HL-60/S4 treated with phorbol 12-myristate 13-acetate at 8.2 ng/mL for 4 days and 3 days (cell line): Measurements from ENCODE around the gene EVA1A.

Experiments
- in situ Hi-C: fragments of 300-500 bp; cut with MboI; formaldehyde crosslinking; loops from 2 replicates; pipeline ENCODE4 v1.15.0; 2022; ENCODE audit warnings: low sequenced_read_pairs

The EVA1A gene

GRCh38 chr2:75519843-75520242, 40.9 kb downstream of the EVA1A start:
- in situ Hi-C loops: no loop called here

- in situ Hi-C loops: no loop called here
Measured at GRCh38 chr2:75518638-75519465, 41.9 kb downstream of the EVA1A start.

GRCh38 chr2:75517547-75518230, 43.0 kb downstream of the EVA1A start:
- in situ Hi-C loops: no loop called here

DNA sequence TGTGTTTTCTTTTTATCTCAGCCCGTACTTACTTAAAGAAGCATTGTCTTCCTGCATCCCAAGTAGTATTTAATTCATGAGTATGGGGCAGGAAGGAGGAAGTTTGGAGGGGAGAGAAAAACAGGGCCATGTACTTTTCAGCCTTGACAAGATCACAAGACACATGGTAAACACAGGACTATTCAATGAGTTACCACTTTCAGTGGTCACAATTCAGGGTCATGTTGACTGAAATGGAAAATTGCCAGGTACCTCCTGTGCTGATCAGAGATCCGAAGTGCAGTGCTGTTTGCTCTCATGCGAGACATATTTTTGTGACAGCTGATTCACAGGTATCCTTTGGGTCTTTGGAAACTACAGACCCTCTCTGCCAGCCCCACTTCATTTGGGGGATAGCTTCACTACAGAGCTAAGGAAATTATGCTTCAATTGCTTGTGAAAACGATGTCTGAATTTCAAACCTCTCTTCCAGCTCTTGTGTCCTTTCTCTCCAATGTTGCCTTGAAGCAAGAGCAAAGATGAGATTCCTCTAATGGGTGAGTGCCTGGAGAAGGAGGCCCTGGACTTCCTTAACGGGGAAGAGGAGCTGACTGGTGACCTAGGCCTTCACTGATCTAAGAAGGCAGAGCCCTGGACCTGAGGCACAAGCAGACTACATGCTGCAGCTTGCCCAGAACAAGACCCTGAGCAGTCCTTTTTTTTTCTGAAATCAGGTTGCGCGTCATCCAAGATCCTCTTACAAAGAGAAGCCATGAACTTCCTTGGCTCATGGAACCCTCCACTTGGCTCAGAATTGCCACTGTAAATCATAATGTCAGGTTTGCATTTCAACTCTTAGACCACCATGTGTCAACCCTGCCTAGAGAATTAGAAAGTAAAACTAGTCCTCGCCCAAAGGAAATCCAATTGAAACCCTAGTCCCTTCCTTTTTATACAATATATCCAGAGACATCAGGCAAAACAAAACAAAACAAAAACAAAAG, 44.1 kb downstream of the EVA1A start:
- in situ Hi-C loops: no loop called here

GRCh38 chr2:75515584-75516368, 45.0 kb downstream of the EVA1A start:
- in situ Hi-C loops: no loop called here

- in situ Hi-C loops: no loop called here
Measured at GRCh38 chr2:75513616-75514170, 47.0 kb downstream of the EVA1A start.

- in situ Hi-C loops: no loop called here
Measured at GRCh38 chr2:75512455-75513212, 48.1 kb downstream of the EVA1A start.

DNA sequence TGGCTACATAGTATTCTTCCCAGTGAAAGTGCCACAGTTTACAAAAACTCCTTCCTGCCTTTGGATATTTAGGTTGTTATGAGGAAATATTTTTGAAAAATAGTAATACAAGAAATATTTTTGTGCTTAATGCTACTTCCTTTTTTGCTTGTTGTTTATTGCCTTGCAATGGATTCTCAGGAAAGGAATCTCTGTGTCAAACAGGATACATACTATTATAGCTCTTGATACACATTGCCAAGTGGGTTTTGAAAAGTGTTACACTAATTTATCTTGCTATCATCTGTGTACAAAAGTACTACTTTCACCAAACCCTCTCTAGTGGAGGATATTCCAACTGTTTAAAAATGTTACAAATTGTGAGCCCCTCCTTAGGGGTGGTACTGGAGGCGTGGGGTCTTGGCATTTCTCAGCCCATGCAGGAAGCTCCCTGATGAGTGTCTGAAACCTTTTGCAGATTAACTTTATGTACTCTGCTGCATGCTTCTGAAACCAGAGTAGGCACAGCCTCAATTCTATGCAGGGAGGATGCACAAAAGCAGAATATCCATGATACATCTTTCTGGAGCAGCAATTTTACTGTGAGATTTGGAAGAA, 54.5 kb downstream of the EVA1A start:
- in situ Hi-C loops: no loop called here

DNA sequence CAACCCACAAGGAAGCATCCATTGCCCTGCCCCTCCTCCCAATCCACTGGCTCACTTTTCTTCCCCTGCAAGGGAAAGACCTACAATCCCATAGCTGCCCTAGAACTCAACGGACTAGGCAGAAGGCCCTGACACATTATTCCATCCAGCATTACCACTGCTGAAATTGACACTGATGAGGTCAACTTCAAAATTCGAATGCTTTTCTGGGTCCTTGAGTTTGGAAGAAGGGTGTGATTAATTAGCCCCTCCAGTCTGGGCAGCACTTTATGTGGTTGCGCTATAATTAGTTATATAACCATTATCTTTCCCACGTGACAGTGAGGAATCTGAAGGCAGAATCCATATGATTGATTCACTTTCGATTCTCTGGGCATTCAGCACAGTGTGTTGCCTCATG, 55.7 kb downstream of the EVA1A start:
- in situ Hi-C loops: no loop called here

DNA sequence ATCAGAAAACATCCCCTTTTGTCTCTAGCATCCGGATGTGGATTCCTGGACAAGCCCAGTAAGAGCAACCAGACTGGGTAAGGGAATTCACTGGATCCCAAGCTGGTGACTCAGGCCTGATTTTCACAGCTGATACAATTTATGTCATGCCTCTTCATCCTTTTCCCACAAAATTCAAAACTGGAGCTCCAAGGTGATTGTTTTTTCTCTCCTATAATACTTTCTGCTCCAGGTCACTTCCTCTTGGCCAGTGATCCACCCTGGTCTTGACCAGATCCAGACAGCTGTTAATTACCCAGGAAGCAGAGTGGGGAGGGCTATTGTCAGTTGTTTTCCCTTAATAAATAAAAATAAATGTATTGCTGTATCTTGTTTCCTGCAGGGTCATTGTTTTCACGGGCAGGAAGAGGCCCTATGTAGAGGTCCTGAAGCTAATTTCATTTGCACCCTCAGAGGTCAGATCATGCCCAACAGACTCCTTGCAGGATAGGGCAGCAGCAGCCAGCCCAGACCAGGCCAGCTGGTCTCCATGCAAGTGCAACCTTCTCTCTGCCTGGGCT, 57.6 kb downstream of the EVA1A start:
- in situ Hi-C loops: no loop called here

- in situ Hi-C loops: no loop called here
Measured at GRCh38 chr2:75500633-75501032, 60.1 kb downstream of the EVA1A start.

- in situ Hi-C loops: no loop called here
Measured at GRCh38 chr2:75499534-75499933, 61.2 kb downstream of the EVA1A start.

DNA sequence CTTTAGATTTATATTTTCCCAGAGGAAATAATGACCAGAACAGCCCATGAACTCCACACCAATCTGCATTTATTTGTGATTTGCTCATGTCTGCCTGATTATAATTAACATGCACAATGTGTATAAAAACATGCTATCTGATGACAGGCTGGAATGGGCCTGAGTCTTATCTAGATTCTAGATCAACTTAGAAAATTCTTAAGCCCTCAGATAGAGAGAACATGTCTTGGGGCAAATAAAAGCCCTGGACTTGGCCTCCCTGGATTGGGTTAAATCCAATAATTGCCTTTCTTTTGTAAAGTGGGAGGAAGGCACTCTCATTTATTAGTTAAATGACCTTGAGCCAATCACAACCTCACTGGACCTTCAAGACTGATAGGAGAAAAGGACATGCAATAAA, 61.8 kb downstream of the EVA1A start:
- in situ Hi-C loops: no loop called here

GRCh38 chr2:75497256-75497655, 63.5 kb downstream of the EVA1A start:
- in situ Hi-C loops: no loop called here

DNA sequence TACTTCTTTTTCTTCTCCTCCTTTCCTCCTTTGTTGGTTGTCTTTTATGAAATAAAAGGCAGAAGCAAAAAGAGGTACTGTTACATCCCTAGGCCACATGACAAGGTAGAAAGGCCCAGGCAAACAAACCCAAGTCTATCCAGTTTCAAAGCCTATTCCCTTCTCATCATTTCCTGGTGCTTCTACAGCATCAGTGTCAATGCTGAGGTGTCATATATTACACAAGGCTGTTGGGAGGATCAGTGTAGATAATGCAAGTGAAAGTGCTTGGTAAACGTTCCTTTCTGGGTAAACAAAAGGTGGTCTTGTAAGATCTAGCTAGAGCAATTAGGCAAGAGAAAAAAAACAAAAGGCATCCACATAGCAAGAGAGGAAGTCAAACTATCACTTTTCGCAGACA, 64.9 kb downstream of the EVA1A start:
- in situ Hi-C loops: no loop called here

DNA sequence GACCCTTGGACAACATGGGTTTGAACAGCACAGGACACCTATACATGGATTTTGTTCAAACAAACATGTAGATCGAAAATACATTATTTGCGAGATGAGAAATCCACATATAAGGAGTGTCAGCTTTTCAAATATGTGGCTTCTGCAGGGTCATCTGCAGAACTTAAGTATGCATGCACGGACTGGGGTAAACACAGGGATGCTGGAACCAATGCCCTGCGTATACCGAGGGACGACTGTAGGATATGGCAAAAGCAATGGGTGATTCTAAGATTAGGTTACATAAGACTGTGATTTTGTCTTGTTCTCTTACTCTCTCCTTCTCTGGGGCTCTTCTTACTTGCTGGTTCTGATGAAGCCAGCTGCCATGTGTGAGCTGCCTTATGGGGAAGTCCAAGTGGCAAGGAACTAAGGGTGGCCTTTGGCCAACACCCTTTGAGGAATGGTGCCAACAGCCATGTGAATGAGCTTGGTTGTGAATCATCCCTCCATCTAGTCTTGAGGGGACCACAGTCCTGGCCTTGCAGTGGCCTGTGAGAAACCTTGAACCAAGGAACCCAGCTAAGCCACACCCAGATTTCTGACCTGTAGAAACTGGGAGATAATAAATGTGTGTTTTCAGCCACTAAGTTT, 66.5 kb downstream of the EVA1A start:
- in situ Hi-C loops: no loop called here

- in situ Hi-C loops: no loop called here
Measured at GRCh38 chr2:75493230-75493629, 67.5 kb downstream of the EVA1A start.

DNA sequence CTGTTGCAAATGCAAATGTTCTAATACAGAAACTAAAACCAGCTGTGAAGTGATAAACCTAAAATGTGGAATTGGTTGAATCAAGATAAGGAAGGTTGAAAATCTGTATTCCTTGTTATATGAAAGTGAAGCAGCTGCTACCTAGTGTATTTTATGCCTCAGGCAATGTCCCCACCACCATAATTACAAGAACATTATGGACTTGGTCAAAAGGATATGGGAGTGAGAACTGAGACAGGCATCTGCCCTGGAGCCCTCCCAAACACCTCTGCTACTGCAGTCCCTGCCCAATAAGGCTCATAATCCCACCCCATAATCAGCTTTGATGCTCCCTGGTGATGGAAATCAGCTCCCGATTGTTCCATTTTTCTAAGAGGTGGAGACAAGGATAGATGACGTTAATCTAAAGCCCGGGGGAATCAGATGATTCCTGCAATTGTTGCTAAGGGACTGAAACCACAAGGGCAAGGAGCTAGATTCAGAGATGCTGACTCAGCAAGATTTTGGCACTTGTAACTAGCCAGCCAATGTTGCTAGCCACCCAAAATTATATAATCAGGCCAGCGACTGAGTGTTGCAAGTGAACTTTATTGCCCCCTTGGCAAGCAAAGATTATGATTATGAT, 69.5 kb downstream of the EVA1A start:
- in situ Hi-C loops: no loop called here
